HG03469 (cell line): ENCODE data around the gene HOXA6.

Experiments
- ATAC-seq: cut with Tn5 transposase; IDR thresholded peaks from one replicate; pipeline ENCODE4 v1.9.1; 2021; ENCODE audit warnings: mild to moderate bottlenecking, moderate library complexity, moderate number of reproducible peaks; ENCODE audit not compliant: unreplicated experiment

The HOXA6 gene

GRCh38 chr7:27185013-27185853 lies 37.7 kb upstream of the HOXA6 start, which contains the start of gene HOXA11:
TSS of gene HOXA11 (minus strand) at chr7:27185232. CDS start at chr7:27185144, 88 bp downstream.
- ATAC-seq, result no peak

GRCh38 chr7:27184337-27185012 lies 36.9 kb upstream of the HOXA6 start:
- ATAC-seq, result no peak

- no peak for ATAC-seq
These were observed 36.2 kb upstream of the HOXA6 start for GRCh38 chr7:27183682-27184336.

- no peak for ATAC-seq
These were observed 35.5 kb upstream of the HOXA6 start for GRCh38 chr7:27182861-27183681.

- no peak for ATAC-seq
These were observed 34.8 kb upstream of the HOXA6 start for GRCh38 chr7:27182285-27182841.

- no peak for ATAC-seq
These were observed 34.3 kb upstream of the HOXA6 start for GRCh38 chr7:27181795-27182275.

GRCh38 chr7:27180431-27181420 lies 33.2 kb upstream of the HOXA6 start:
- ATAC-seq, result no peak

GRCh38 chr7:27179503-27180430 lies 32.2 kb upstream of the HOXA6 start:
- ATAC-seq, result no peak

GRCh38 chr7:27179030-27179429 lies 31.5 kb upstream of the HOXA6 start:
- ATAC-seq, result no peak

GRCh38 chr7:27178366-27178765 lies 30.8 kb upstream of the HOXA6 start:
- no peak for ATAC-seq

- ATAC-seq, result no peak
These were observed 30.3 kb upstream of the HOXA6 start for GRCh38 chr7:27177795-27178320.

- no peak for ATAC-seq
These were observed 29.6 kb upstream of the HOXA6 start for GRCh38 chr7:27176962-27177794.

GRCh38 chr7:27176524-27176845 lies 28.9 kb upstream of the HOXA6 start:
- ATAC-seq, result no peak

- no peak for ATAC-seq
These were observed 28.3 kb upstream of the HOXA6 start for GRCh38 chr7:27175626-27176523.

GRCh38 chr7:27174874-27175625 lies 27.5 kb upstream of the HOXA6 start:
- no peak for ATAC-seq
